Kidney (tissue), 14 donors: Measurements from ENCODE around the gene KREMEN1. TPM values are rescaled to one million over a fixed set of nuclear protein-coding genes. Genes with fewer than 3 reads are reported as not detected.

Source experiments
- DNase-seq, 5 donors: peaks; one replicate each; pipeline ENCODE4 v3.0.0-alpha.2; 2013 to 2020
- FAIRE-seq: peaks from 2 replicates; lab custom pipeline; 2012; peaks lifted over from hg19 to GRCh38; lab: Jason Lieb, UNC
- H3K27ac ChIP-seq, 2 donors: one replicate each; pipeline ENCODE4 v1.7.0; 2013; ENCODE audit warnings: low read depth in 2 of 2, low read length in 2 of 2, inconsistent platforms in 1 of 2
- H3K27me3 ChIP-seq: one replicate; pipeline ENCODE4 v1.7.1; 2013; ENCODE audit warnings: low read length, inconsistent platforms; ENCODE audit not compliant: control insufficient read depth, insufficient read depth
- H3K36me3 ChIP-seq, 3 donors: one replicate each; pipeline versions ENCODE4 v1.7.0 to v1.7.1; 2013; ENCODE audit warnings: low read length in 3 of 3, control low read depth in 1 of 3, inconsistent platforms in 1 of 3; ENCODE audit not compliant: insufficient read depth in 3 of 3, control insufficient read depth in 2 of 3
- H3K4me1 ChIP-seq, 3 donors: one replicate each; pipeline versions ENCODE4 v1.7.0 to v1.7.1; 2013; ENCODE audit warnings: low read length in 3 of 3, inconsistent platforms in 1 of 3, low read depth in 1 of 3; ENCODE audit not compliant: control insufficient read depth in 2 of 3, insufficient read depth in 2 of 3
- H3K4me3 ChIP-seq, 3 donors: one replicate each; pipeline versions ENCODE4 v1.7.0 to v1.8.1; 2013; ENCODE audit warnings: low read length in 3 of 3, control low read depth in 1 of 3, inconsistent platforms in 1 of 3
- H3K9ac ChIP-seq, 3 donors: one replicate each; pipeline versions ENCODE4 v1.7.0 to v1.7.1; 2013; ENCODE audit warnings: low read length in 3 of 3, control low read depth in 1 of 3, inconsistent platforms in 1 of 3
- H3K9me3 ChIP-seq, 3 donors: one replicate each; pipeline versions ENCODE4 v1.7.0 to v1.7.1; 2013; ENCODE audit warnings: low read length in 3 of 3, control low read depth in 1 of 3, inconsistent platforms in 1 of 3; ENCODE audit not compliant: control insufficient read depth in 2 of 3, insufficient read depth in 1 of 3
- intact Hi-C: fragments of 100-400 bp; cut with DNase I; formaldehyde crosslinking; loops from one replicate; pipeline ENCODE4 v1.11.1; 2022
- polyA plus RNA-seq: library from polyadenylated mRNA; stranded (reverse); fragments of 350-450 nt; fragmentation: Illumina TruSeq; extraction: RNeasy Lipid Tissue Mini Kit (QIAGEN cat#74804); gene quantifications from one replicate; pipeline ENCODE4 v1.2.3, GENCODE V29; 2014; ENCODE audit warnings: low read depth, low replicate concordance; ENCODE audit not compliant: insufficient read depth
- total RNA-seq: library from RNA; stranded (reverse); fragmentation: NEBNext Ultra II Directional; extraction: Animal tissue kit (Norgen Biotek cat#: 25700); gene quantifications from one replicate; pipeline ENCODE4 v1.2.1, GENCODE V29; 2021
- TF ChIP-seq, protein P1 (sequence below): IDR thresholded peaks from 3 replicates; pipeline ENCODE4 v1.5.1; 2012; ENCODE audit warnings: mild to moderate bottlenecking, moderate library complexity, borderline replicate concordance; ENCODE audit not compliant: insufficient read depth; ENCODE audit errors: extremely low read depth
- donor health status: control.
- donor health status: control.
- donor health status: control.
- donor health status: control.
- donor health status: control.
- donor health status: DM: yes; HTN: yes; CAD: no.
- donor health status: Normal renal cell carcinoma (clear cell type).

The KREMEN1 gene
- total and polyA plus RNA-seq, 2 donors from 2014 or later, result 9.3 to 16.2 TPM

DNA sequence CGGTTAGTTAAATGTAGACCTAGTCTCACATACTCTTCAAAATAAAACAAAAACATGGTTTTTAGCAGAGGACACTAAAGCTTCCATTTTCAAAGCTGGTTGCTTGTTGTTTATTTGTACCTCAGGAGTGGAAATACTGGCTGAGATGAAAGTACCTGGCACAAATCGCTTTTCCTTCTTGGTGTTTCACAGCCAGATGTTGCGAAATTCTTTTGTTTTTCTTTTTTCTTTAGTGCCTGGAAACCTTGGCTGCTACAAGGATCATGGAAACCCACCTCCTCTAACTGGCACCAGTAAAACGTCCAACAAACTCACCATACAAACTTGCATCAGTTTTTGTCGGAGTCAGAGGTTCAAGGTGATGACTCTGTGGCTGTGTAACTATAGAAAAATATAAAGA is 48.3 kb downstream of the KREMEN1 start:
- peaks cover 0 to 4% (median 0%) of the 10 kb centered on the region in 3 donors for H3K36me3 ChIP-seq
- H3K9me3 ChIP-seq, result no peaks in the 10 kb centered on the region
- H3K27me3 ChIP-seq, result no peaks in the 10 kb centered on the region
- intact Hi-C loops, result no loop called here
- no peak overlapping the region for H3K27ac ChIP-seq
- DNase-seq (no peak), FAIRE-seq (no peak)
- TF ChIP-seq, protein P1, sequence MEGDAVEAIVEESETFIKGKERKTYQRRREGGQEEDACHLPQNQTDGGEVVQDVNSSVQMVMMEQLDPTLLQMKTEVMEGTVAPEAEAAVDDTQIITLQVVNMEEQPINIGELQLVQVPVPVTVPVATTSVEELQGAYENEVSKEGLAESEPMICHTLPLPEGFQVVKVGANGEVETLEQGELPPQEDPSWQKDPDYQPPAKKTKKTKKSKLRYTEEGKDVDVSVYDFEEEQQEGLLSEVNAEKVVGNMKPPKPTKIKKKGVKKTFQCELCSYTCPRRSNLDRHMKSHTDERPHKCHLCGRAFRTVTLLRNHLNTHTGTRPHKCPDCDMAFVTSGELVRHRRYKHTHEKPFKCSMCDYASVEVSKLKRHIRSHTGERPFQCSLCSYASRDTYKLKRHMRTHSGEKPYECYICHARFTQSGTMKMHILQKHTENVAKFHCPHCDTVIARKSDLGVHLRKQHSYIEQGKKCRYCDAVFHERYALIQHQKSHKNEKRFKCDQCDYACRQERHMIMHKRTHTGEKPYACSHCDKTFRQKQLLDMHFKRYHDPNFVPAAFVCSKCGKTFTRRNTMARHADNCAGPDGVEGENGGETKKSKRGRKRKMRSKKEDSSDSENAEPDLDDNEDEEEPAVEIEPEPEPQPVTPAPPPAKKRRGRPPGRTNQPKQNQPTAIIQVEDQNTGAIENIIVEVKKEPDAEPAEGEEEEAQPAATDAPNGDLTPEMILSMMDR, result no peak
- no peak overlapping the region for H3K4me3 ChIP-seq
- H3K9ac ChIP-seq, result no peak overlapping the region
- H3K4me1 ChIP-seq, result peaks cover 0 to 3% (median under 1%) of the 10 kb centered on the region in 3 donors

DNA sequence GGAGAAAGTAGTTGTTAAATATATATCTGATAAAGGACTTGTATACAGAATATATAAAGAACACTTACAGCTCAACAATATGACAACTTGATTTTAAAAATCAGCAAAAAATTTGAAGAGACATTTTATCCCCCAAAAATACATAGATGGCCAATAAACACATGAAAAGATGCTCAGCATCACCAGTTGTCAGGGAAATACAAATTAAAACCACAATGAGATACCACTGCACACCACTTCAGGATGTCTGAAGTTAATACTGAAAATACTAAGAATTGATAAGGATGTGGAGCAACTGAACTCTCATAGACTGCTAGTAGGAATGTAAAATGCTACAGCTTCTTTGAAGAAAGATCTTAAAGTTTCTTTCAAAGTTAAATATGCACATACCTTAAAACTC is 49.2 kb downstream of the KREMEN1 start:
- TF ChIP-seq, protein P1, result no peak
- intact Hi-C loops, result no loop called here
- Histone ChIP-seq H3K4me3 (no peak overlapping the region), H3K4me1 (peaks cover 0 to 10% (median 2%) of the 10 kb centered on the region in 3 donors), H3K27me3 (no peaks in the 10 kb centered on the region), H3K9ac (no peak overlapping the region), H3K9me3 (no peaks in the 10 kb centered on the region), H3K27ac (no peak overlapping the region), H3K36me3 (peaks cover 0 to 4% (median 0%) of the 10 kb centered on the region in 3 donors)
- no peak for FAIRE-seq
- no peak for DNase-seq

DNA sequence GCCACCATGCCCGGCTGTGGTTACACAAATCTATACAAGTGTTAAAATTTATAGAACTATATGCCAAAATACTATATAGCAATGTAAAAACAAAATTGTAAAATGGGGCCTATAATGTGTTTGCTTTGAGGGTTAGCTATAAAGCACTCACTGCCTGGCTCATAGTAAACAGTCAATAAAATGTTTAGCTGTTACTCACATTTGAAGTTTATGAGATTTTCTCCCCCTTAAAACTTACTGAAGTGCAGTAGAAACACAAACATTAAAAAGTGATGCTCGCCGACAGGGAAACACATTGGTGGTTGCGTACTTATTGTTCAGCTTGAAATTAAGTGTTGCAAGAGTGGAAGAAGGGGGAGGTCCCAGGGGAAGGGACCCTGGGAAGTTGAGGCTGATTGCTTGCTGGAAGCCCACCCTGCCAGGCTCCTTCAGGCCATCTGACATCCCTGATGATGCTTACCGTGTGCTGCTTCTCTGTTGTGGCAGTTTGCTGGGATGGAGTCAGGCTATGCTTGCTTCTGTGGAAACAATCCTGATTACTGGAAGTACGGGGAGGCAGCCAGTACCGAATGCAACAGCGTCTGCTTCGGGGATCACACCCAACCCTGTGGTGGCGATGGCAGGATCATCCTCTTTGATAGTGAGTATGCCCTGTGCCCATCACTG is 52.1 kb downstream of the KREMEN1 start:
- intact Hi-C loops, result no loop called here
- peaks cover 0 to 16% (median 2%) of the 10 kb centered on the region in 3 donors for H3K4me1 ChIP-seq
- DNase-seq, result no peak
- FAIRE-seq, result no peak
- H3K27me3 ChIP-seq, result no peaks in the 10 kb centered on the region
- no peak overlapping the region for H3K27ac ChIP-seq
- H3K4me3 ChIP-seq, result no peak overlapping the region
- no peaks in the 10 kb centered on the region for H3K9me3 ChIP-seq
- H3K36me3 ChIP-seq, result peaks cover 0 to 4% (median 0%) of the 10 kb centered on the region in 3 donors
- TF ChIP-seq, protein P1, result no peak
- H3K9ac ChIP-seq, result no peak overlapping the region
